Non-pigmented ciliary epithelial cell (primary cell): ENCODE measurements around the gene PCBP3.

Source experiments
- DNase-seq: peaks from one replicate; pipeline ENCODE4 v3.0.0-alpha.2; 2010; ENCODE audit warnings: low read depth

The PCBP3 gene

DNA sequence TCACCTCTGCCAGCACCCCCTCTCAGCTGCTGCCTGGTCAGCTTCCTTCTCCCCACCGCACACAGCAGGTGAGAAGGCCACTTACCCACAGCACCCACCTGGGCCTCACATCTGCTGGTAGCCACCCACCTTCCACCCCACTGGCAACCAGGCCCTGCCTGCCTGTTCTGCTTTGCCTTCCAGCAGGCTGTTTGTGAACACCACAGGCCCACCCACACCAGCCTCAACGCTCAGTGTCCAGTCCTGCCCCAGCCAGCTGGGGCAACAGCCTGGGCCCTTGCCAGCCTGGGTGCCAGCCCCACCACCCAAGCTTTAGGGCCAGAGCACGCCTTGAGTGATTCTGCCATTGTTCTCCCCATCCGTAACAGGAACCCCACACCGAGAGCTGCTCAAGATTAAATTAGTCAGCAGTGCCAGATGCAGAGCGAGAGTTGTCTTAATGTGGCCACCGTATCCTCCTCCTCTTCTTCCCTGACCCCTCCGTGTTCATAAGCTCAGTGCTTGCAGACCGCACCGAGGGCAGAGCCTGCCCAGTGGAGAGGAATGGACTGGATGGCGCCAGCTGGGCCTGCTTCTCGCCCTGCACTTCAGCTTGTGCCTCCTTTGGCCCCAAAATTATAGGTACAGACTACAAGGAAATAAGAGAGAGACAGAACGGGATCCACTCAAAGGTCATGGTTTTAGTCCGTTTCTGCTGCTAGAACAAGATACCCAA is 217.8 kb downstream of the PCBP3 start:
- DNase-seq: no peak

DNA sequence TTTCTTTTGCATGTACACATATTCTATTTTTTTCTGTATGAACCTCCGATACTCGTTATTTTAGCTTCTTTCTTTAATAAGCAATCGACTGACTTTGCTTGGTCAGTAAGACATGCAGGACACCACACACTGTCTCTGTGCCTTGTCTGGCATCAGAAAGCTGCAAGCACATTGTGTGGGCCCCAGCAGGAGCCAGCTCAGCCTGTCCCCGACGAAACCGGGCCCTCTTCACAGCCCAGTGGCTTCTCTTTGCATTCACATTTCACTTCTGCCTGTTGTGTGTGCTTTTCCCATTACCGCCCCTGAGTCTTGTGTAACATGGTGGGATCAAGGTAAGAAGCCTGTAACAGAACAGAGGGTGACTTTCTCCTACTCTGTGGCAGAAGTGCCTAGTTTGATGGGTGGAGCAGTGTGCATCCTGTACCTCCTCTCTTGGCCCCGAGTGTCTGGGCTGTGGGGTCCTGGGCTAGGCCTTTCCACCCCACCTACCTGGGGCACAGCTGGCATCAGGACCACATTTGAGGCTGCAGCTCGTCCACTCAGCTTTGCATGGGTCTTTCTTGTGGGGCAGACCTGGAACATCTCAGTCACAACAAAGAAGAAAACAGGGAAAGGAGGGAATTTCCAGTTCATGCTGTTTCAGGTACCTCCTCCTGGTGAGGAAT is 219.2 kb downstream of the PCBP3 start:
- no peak for DNase-seq

DNA sequence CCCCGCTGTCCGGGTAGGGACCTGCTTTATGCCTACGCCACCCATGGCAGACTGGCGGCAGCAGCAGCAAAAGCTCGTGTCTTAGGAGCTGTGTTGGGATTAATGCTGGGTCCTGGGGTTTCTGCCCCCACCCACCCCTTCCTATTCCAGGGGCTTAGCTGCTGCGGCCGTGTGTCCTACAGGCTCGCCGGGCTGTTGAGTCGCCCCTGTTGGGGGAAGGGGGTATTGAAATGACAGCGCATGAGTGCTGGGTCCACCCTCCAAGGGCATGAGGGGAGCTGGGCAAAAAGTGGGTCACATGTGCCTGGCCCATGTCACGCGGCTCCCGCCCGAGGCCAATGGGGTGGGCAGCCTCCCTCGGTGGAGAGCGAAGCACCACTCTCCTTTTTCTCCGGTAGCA is 219.7 kb downstream of the PCBP3 start:
- no peak for DNase-seq

DNA sequence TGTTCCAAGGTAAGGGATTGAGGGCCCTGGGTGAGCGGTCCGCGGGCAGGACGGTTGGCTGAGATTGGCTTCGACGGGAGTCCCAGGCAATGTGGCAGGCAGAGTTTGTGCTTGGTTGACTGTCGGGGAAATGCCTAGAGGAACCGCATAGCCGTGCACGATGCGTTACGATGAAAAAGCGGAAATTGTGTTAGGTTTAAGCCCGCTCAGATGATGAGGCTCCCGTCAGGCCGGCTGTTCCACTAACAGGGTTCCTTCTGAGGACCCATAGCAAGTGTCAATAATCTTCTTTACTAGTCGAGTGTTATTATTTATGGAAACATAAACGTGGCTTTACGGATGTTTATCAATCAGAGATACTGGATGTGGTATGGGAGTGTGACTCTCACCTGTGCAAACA is 220.2 kb downstream of the PCBP3 start:
- DNase-seq: no peak

DNA sequence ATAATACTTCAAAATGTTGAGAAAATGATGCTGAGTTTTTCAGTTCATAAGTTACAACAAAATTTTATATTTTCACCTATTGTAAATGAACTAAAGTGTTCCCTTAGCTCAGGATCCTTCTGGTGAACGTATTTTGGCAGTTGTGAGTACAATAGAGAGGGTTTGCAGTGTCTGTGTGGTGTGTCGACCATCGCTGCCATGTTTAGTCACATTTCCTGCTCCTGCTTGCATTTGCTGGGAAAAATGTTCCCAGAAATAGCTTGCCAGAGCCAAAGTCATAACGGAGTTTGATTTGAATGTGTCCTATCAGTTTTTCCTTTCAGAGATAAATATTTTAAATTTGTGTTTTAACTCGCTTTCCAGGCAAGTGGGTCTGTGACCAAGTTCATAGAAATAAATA is 220.9 kb downstream of the PCBP3 start:
- DNase-seq: no peak

DNA sequence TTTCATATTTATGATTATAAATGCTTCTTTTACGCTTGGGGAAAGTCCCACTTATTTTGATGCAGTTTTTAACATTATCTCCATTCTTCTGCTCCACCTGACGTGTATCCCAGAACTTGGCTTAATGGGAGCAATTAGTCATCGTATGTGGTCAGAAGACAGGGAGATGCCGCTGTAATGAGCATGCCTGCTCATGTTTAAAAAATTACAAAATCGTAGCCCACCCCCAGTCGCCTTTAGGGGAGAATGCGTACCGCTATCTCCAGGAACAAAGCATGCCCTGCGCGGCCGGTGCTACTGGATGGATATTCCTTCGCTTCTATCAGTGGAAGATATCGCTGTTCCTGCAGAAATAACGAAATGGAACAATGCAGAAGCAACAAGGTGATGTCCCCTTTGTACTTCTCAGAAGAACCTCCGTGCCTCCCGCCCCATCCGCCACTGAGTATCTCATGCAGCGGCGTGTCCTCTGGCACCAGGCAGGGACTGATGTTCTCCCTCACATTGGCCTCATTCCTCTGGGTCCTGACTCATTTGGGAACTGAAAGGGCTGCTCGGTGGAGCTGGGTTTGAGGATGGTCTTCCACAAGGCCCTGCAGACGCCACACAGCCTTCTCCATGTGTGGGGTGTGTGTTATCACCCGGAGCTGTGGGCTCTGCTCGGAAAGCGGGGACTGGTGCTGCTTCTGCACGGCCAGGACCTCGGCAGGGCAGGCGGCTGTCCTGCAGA is 221.7 kb downstream of the PCBP3 start:
- peak; percentile 84 for DNase-seq

DNA sequence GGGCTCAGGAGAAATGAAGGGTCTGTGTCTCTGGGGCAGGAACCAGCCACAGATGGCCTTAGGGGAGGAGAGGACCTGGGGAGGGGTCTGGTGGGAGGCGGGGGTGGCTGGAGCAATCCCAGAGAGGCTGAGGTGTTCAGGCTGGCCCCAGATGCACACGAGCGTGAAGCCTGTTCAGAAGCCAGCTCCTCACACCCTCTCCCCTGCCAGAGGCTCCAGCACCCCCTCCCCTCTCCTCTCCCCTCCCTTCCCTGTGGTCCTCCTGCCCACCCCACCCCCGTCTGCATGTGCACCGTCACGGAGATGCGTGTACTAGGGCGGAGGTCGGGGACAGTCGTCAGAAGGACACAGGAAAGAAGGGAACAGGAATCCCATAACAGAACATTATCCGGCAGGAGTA is 223.0 kb downstream of the PCBP3 start:
- DNase-seq: no peak

DNA sequence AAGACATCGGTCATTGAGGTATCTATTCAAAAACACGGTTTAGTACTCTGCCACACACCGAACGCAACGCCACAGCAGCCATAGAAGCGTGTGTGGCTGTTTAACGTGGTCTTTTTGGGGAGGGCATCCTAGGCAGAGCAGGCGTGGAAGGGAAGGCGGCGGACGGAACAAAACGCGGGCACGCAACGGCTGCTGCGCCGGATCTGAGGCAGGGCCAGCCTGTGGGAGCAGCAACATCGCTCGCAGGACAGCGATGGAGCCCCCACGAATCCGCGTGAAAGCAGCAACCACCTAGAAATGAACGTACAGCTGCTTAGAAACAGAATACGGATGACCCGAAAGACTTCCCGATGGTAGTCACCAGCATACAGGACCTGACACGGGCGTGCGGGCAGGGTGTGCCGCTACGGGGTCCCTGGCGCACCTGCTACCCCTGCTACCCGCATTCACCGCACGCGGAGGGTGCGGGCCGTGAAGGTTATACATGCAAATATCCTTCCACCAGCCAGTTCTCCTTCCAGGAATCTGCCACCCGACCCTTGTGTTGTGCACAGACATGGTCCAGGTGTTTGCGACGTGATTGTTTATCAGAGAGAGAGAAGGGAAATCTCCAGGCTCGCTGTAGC is 223.6 kb downstream of the PCBP3 start:
- no peak for DNase-seq

DNA sequence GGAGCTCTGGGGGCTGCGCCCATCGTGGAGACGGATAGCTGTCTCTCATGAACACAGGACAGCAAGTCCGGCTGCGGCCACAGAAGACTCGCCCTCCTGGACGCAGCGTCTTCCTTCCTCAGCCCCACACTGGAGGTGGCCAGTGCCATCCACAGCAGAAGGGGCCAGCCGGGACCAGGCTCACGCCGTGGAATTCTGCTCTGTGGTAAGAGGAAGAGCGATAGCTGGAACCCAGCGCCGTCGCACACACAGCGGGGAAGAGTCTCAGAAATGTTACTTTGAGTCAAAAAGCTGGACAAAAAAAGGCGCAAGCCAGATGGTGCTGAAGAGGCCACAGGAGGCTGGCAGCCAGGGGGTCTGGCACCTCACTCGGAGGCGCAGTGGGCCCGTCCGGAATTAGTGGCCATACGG is 224.2 kb downstream of the PCBP3 start:
- DNase-seq: no peak

DNA sequence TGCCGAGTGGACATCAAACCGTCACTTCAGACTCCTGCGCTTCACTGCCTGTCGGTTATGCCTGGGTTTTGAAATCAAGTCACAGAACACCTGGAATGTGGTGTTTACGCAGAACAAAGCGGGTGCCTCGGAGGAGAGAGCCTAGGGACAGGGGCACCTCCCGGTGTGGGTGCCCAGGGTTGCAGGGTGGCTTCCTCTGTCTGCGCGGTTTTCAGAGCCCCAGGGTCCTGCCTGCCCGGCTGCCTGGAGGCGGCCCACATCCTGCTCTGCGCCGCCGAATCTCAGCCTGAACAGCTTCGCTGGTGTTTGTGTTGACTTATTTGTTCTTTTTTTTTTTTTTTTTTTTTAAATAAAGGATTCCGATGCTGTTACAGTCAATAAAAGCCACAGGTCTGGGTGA is 224.6 kb downstream of the PCBP3 start:
- DNase-seq: no peak

DNA sequence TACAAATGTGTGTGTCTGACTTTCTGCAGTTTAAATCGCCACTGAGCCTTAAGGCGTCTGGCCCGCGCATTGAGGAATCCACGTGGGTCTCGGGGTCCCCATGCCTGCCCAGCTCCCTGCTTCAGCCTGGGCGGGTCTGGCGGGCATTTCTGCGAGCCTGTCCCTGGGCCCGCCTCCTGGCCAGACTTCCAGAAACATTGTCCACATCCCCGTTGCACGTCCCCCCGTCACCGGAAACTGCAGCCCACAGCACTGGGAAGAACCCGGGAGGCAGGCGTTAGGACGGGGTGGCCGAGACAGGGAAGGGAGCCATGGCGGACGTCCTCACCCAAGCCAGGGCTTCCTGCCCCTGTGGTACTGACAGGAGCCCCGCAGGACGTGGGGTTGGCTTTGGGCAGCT is 225.0 kb downstream of the PCBP3 start:
- no peak for DNase-seq

DNA sequence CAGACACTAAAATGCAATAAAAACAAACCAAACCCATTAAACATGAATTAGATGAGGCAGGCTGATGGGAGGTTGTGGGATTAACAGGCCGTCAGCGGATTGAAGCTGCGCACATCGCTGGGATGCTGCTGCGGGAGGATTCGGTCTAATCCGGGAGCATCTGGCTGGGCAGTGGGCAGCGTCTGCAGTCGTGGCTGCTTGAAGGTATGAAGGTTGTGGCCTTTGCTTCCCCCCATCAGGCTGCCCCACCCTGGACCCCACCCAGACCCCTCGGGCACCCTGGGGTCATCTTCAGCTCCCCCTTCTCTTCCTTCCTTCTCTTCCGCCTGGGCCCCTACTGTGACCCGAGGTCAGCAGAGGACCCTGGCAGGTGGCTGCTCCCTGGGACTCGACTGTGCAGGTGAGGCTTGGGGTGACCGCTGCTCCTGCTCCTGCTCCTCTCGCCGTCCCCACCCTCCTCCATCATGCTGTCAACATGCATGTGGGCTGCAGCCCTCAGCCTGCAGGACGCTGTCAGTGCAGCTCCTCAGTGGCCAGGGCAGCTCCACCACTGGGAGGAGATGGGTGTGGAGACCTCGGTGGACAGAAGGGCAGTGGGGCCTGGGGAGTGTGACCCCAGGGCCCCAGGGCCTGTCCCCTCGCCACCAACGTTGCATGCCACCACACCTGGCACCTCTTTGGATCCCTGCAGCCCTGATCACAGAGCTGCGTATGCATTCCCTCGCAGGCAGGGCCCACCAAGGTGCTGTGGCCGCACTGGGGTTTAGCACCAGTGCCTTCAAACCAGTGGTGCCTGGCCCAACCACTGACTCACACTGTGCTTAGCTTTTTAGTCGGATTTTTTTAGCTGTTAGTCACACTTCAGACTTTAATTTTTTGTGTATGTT is 225.8 kb downstream of the PCBP3 start:
- DNase-seq: peak; percentile 46

DNA sequence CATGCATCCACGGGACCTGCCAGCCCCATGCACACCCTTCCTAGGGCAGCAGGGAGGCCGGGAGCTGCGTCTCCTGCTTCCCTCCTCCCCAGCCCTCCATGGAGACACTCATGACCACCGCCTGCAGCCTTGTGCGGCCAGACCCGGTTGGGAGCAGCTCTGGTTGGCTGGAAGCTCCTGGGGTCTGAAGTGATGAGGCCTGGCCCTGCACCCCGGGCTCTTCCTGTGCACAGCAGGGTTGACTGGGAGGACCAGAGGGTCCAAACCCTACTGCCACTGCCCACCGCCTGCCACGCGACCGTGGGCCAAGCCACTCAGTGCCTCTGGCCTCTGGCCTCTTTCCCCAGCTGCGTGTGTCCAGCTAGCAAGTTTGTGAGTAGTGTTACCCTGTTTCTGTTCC is 226.9 kb downstream of the PCBP3 start:
- DNase-seq: no peak

DNA sequence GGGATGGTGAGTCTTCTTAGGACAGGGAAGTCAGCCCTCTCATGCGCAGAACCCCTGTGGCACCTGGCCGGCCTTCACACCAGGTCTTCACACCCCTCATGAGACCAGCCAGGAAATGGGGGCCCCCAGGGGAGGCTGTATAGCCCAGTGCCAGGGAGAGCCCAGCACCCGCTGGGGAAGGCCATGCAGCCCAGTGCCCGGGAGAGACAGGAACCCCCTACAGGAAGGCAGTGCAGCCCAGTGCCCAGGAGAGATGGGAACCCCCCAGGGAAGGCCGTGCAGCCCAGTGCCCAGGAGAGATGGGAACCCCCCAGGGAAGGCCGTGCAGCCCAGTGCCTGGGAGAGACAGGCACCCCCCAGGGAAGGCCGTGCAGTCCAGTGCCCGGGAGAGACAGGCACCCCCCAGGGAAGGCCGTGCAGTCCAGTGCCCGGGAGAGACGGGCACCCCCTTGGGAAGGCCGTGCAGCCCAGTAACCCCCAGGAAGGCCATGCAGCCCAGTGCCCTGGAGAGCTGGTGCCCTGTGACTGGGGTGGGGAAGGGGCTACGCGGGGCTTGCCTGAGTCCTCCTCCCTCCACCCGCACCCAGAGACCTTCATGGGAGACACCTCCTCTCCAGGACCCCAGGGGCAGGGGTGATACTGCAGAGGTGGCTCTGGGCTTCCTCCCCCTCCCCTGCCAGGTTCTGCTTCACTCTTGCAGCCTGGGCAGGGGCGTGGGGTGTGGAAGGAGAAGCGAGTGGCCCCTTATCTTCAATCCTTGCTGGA is 227.5 kb downstream of the PCBP3 start:
- DNase-seq: no peak

DNA sequence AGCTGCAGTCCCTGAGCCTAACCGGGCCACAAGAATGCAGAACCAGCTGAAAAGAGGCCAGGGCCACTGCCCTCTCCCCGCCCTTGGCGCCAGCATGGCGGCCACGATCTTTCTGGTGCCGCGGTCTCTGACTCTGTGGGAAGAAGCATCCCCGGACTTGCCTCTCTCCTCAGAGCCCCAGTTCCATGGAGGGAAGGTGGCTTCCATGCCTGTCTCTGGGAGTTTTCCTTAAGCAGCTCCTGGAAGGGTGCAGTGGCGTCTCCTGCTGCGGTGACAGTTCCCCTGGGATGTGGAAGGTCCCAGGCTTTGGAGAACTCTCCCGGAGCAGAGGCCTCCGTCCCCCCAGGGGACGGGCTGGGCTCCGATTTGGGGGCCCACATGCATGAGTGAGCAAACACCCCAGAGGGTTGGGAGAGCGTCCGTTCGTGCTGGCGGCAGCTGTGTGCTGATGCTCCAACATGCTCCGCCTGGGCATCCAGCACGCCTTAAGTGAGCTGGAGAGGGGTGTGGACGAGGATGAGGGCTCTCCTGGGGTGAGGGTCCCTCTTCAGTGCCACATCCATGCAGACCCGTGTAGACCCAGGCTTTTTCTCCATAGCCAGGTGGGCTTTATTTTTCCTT is 228.2 kb downstream of the PCBP3 start:
- no peak for DNase-seq

DNA sequence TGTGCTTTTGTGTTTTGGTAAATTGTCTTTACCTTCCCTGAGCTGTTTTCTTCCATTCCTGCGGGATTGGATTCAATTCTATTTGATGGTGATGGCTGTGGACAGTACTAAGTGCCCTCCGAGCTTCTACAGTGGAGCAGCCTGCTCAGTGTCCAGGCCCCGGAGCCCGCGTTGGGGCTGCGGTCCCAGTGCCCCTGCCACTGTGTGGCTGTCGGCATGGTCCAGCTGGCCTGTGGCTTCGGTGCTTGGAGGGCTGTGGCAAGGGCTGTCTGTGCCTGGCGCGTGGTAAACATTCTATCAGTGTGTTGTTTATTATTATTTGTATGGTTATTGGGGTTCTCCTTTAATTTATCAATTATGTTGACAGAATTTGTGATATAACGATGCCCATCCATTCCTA is 228.9 kb downstream of the PCBP3 start:
- DNase-seq: no peak

DNA sequence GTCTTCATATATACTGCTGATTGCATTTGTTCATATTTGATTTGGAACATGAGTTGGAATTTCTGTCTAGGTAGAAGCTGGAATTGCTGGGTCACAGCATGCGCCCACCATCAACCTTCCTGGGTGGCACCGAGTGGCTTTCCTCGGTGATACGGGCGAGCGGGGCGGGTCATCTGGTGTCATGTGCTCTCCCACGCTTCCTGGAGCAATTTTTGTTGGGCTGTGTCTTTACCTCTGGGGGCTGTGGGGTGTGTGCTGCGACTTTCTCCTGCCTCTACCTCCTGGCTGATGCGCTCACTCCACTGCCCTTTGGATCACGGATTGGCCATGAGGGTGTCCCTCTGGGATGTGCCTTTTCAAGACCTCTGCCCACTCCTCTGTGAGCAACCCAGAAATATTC is 229.4 kb downstream of the PCBP3 start:
- no peak for DNase-seq

DNA sequence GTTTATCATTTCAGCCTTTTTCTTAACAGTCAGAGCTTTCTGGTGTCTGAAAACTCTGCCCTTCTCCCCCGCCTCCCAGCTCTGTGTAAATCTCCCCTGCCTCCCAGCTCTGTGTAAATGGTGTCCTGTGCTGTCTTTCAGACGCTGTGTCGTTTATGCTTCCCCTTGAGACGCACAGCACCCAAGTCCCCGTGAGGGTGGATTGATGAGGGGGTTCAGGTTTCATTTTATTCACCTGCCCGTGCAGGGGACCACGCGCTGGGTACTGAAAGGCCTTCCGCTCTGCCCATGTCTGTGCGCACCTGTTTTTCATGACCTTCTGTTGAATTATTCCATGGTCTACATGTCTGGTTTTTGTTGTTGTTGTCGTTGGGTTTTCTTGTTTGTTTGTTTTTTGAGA is 229.9 kb downstream of the PCBP3 start:
- DNase-seq: no peak

DNA sequence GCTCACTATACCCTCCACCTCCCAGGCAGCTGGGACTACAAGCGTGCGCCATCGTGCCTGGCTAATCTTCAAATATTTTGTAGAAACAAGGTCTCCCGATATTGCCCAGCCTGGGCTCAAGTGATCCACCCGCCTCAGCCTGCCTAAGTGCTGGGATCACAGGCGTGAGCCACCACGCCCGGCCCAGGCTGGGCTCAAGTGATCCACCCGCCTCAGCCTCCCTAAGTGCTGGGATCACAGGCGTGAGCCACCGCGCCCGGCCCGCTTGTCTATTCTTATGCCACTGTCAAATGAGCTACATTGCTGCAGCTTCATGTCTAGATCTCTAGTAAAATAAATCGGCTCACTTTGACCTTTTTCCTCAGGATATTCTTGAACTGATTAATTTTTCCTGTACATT is 230.3 kb downstream of the PCBP3 start:
- no peak for DNase-seq

DNA sequence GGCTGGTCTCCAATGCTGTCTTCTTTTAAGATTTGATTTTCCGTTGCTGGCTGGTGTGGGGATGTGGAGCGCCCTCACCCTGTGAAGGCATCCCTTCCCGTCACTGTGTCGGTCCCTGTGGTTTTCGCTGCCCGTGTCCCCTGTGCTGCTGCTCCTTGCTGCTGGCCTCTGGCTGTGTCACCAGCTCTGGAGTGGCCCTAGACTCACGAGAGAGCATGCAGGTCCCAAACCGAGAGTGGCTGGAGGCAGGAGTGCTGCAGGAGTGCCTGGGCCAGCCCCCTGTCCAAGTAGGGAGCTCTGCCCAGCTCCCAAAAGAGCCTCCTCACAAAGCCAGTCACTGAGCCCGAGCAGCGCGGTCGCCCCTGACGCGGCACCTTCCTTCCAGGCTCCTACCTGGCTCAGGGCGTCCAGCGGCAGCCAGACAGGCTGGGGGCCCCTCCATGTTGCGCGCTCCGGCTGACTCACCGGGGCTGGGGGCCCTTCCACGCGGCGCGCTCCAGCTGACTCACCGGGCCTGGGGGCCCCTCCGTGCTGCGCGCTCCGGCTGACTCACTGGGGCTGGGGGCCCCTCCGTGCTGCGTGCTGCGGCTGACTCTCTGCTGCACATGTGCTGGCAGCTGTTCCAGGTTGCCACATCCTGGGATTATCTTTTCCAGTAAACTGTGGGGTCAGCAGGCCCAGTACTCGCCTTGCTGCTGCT is 231.3 kb downstream of the PCBP3 start:
- peak; percentile 75 for DNase-seq
